AG04450 (cell line): Measurements from ENCODE around the gene KMT2E. TPM values are rescaled to one million over a fixed set of nuclear protein-coding genes. Genes with fewer than 3 reads are reported as not detected.

Experiments used
- CTCF ChIA-PET: fragments of 300-600, 350-600 bp; formaldehyde crosslinking; extraction: SDS; loops from one replicate; lab custom pipeline; 2022; ENCODE audit warnings: antibody characterized with exemption, inconsistent platforms; lab: Charles Lee
- POLR2A ChIA-PET: fragments of 350-600 bp; formaldehyde crosslinking; extraction: SDS; loops from one replicate; lab custom pipeline; 2021; ENCODE audit warnings: antibody characterized with exemption, inconsistent platforms; lab: Yijun Ruan, JAX
- DNase-seq: peaks from one replicate; pipeline ENCODE4 v3.0.0-alpha.2; 2011; ENCODE audit warnings: low read depth, low spot score
- H3K27ac ChIP-seq: one replicate; pipeline ENCODE4 v1.5.1; 2012; ENCODE audit warnings: low read depth, low read length, control low read depth
- H3K27me3 ChIP-seq: one replicate; pipeline ENCODE4 v1.6.0; 2012; ENCODE audit warnings: low read length; ENCODE audit not compliant: control insufficient read depth, insufficient read depth
- H3K4me3 ChIP-seq: 2 replicates; pipeline ENCODE4 v1.5.1; 2011; ENCODE audit warnings: mild to moderate bottlenecking, low read depth, low read length, control low read depth
- H3K9me3 ChIP-seq: 2 replicates; pipeline ENCODE4 v1.5.1; 2012; ENCODE audit warnings: low read length; ENCODE audit not compliant: control insufficient read depth, insufficient read depth
- CTCF ChIP-seq: IDR thresholded peaks from 2 replicates; pipeline ENCODE4 v1.5.1; 2011; ENCODE audit warnings: low read depth, low read length, control low read depth, inconsistent platforms
- polyA plus RNA-seq: library from polyadenylated mRNA; depleted of rRNA; stranded (reverse); fragments of >200 nt; gene quantifications from 2 replicates; pipeline ENCODE4 v1.2.3, GENCODE V29; 2011

Gene KMT2E
- polyA plus RNA-seq, 1 experiment = 13.8 TPM

GRCh38 chr7:104967595-104967994 lies 46.4 kb upstream of the KMT2E start:
- Histone ChIP-seq H3K27me3 (no peaks in the 10 kb centered on the region), H3K9me3 (no peaks in the 10 kb centered on the region), H3K27ac (no peak overlapping the region), H3K4me3 (no peak overlapping the region)
- DNase-seq = no peak
- CTCF ChIA-PET = interaction anchor here (0.5 to 3.1 kb wide), 3 partner anchors 12 to 21 kb away, joined by 3 to 14 read pairs (median 11); no protein-coding TSS in a partner anchor
- no peak for TF ChIP-seq CTCF
- POLR2A ChIA-PET = interaction anchor here (0.6 to 1.2 kb wide), 4 partner anchors 10 to 128 kb away, joined by 3 to 6 read pairs (median 4); no protein-coding TSS in a partner anchor

- no peak for DNase-seq
- ChIA-PET POLR2A (interaction anchor here (0.7 kb wide), 1 partner anchor 12 kb away, joined by 6 read pairs; no protein-coding TSS in a partner anchor), CTCF (interaction anchor here (0.6 to 3.1 kb wide), 4 partner anchors 11 to 85 kb away, joined by 3 to 14 read pairs (median 8); no protein-coding TSS in a partner anchor)
- no peak overlapping the region for H3K27ac ChIP-seq
- H3K4me3 ChIP-seq = no peak overlapping the region
- H3K9me3 ChIP-seq = no peaks in the 10 kb centered on the region
- TF ChIP-seq CTCF = no peak
- no peaks in the 10 kb centered on the region for H3K27me3 ChIP-seq
These were observed 45.4 kb upstream of the KMT2E start for GRCh38 chr7:104968648-104969047.

- Histone ChIP-seq H3K27me3 (no peaks in the 10 kb centered on the region), H3K27ac (no peak overlapping the region), H3K4me3 (no peak overlapping the region), H3K9me3 (no peaks in the 10 kb centered on the region)
- DNase-seq = no peak
- ChIA-PET CTCF (interaction anchor here (1.2 to 3.1 kb wide), 3 partner anchors 10 to 86 kb away, joined by 4 to 14 read pairs (median 11); no protein-coding TSS in a partner anchor), POLR2A (interaction anchor here (0.7 kb wide), 1 partner anchor 12 kb away, joined by 6 read pairs; no protein-coding TSS in a partner anchor)
- no peak for TF ChIP-seq CTCF
These were observed 44.8 kb upstream of the KMT2E start for GRCh38 chr7:104969183-104969582.

- H3K4me3 ChIP-seq = no peak overlapping the region
- H3K27ac ChIP-seq = peak overlapping the region; percentile 69
- TF ChIP-seq CTCF = no peak
- H3K27me3 ChIP-seq = no peaks in the 10 kb centered on the region
- DNase-seq = no peak
- no peaks in the 10 kb centered on the region for H3K9me3 ChIP-seq
- ChIA-PET CTCF (interaction anchor here (1.3 to 3.7 kb wide), 3 partner anchors 9 to 88 kb away, joined by 4 to 27 read pairs (median 7); no protein-coding TSS in a partner anchor), POLR2A (interaction anchor here (0.7 to 2.8 kb wide), 2 partner anchors 12 to 86 kb away, joined by 9 to 11 read pairs; no protein-coding TSS in a partner anchor)
These were observed 42.5 kb upstream of the KMT2E start for GRCh38 chr7:104971290-104972071.
